ENCODE data around the gene CIBAR2. TPM values are rescaled to one million over a fixed set of nuclear protein-coding genes. Genes with fewer than 3 reads are reported as not detected.

CIBAR2 gene
- total and polyA plus RNA-seq, 9 of the 15 experiments (the other 6 are each of a cell fraction or from before 2014, with no cell fraction given): not detected

DNA sequence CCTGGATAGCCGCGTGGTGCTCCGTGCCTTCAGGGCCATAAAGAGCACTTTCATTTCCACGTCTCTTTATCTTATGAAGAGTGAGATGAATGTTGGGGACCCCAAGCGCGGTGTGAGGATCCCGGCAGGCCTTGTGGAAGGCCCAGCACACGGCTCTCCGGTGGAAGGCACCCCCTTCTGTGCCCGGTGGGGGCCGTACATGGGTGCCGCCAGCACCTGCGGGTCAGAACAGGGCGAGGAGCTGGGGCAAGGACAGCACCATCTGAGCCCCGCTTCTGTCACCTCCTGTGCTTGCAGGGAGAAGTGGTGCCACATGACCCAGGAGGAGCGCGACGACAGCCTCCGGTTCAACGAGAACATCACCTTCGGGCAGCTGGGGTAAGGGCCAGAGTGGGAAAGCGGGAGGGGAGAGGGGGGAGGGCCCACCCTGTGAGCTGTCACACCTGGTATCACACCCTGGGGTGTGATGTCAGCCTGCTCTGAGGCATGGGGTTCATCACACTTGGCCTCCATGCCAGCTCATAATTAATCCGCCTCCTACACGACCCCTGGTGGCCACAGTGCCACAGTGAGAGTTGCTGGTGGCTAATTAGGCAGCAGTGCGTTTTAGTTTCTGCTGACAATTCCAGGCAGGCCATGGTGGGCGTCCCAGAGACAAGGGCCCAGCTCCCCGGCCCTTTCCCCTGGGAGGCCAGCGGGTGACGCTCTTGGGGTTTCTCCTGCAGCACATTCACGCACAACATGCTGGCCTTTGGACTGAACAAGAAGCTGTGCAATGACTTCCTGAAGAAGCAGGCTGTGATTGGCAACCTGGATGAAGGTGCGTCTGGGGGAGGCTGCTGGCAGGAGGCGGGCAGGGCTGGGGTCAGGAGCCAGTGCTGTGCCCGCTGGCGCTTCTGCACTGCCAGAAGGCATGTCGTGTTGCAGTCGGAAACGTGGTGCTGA is 25.7 kb downstream of the CIBAR2 start:
- in situ Hi-C loops (cut with MboI) (no loop called here), intact Hi-C loops (cut with micrococcal nuclease) (loop anchor here (2.0 to 10.0 kb wide), 4 partner anchors 59 to 462 kb away; partner anchors contain the start of gene KIAA0513)
- H3K27me3 ChIP-seq (ENCODE audit: control insufficient read depth in 2 of 2, insufficient read depth in 2 of 2, low read length in 2 of 2): no peaks in the 10 kb centered on the region
- BruUV-seq (replicated peaks): no TSS peak
- H3K27ac ChIP-seq (ENCODE audit: extremely low read depth, low read depth, low read length): no peak overlapping the region
- no peak overlapping the region for H3K4me2 ChIP-seq (ENCODE audit: insufficient read depth, low read length)
- FAIRE-seq: peak; percentile 97
- peak overlapping the region in 1 of 2 experiments; percentile 62; a peak in 2 of 4 replicates for H3K9ac ChIP-seq (ENCODE audit: insufficient read depth in 1 of 2, low read depth in 2 of 2, low read length in 2 of 2)
- no peaks in the 10 kb centered on the region for H3K9me1 ChIP-seq (ENCODE audit: control insufficient read depth, insufficient read depth, low read length)
- WGBS (ENCODE audit: insufficient coverage, low coverage, missing lambda C conversion rate): 55% methylated on average over 36 of the region's 37 CpGs
- peaks cover 5% of the 10 kb centered on the region; the same call in 1 of the 3 replicates for H3K36me3 ChIP-seq (ENCODE audit: control insufficient read depth, insufficient read depth, low read length)
- H3K79me2 ChIP-seq (ENCODE audit: control insufficient read depth, insufficient read depth, low read length): no peaks in the 10 kb centered on the region
- DNase-seq (ENCODE audit: extremely low read depth in 1 of 4, low spot score in 3 of 4): peak; percentile 82 to 86 (median 83)
- peaks cover 9 to 56% of the 10 kb centered on the region in 2 experiments; a peak in 3 of 5 replicates for H3K4me1 ChIP-seq (replicated peaks in 1 of 2; ENCODE audit: control insufficient read depth in 2 of 2, insufficient read depth in 2 of 2, low read length in 2 of 2)
- no peaks in the 10 kb centered on the region; the same call in 1 of the 2 replicates for H4K20me1 ChIP-seq (replicated peaks; ENCODE audit: control insufficient read depth, insufficient read depth, low read length)
- no peak overlapping the region for H3K4me3 ChIP-seq
- CTCF ChIA-PET (ENCODE audit: low intra/inter-chr PET ratio): interaction anchor here (1.1 to 2.1 kb wide), 4 partner anchors 30 to 332 kb away, joined by 4 to 11 read pairs (median 8); no protein-coding TSS in a partner anchor
- no peaks in the 10 kb centered on the region for H3K9me3 ChIP-seq (replicated peaks; ENCODE audit: control insufficient read depth, insufficient read depth, low read depth, low read length)
- H2AFZ ChIP-seq (ENCODE audit: low read depth, low read length): no peak overlapping the region
- ATAC-seq: peak; percentile 85
- POLR2A ChIA-PET: interaction anchor here (0.8 to 2.3 kb wide), 4 partner anchors 10 to 97 kb away, joined by 3 to 8 read pairs (median 4); partner anchors contain the start of gene ZDHHC7
- no peak for TF ChIP-seq STAT5B (CRISPR knock-in tag; IDR thresholded peaks at IDR 0.05)
- TF ChIP-seq STAG1 (CRISPR knock-in tag; IDR thresholded peaks at IDR 0.05; ENCODE audit: borderline replicate concordance): peak; percentile 24; the same call in 1 of the 2 replicates
- TF ChIP-seq ARID3A (IDR thresholded peaks at IDR 0.05; ENCODE audit: borderline replicate concordance, low read depth, low read length): peak; percentile 61; the same call in 1 of the 2 replicates
- no peak for TF ChIP-seq RNF2 (IDR thresholded peaks at IDR 0.05)
- TF ChIP-seq, protein P1, sequence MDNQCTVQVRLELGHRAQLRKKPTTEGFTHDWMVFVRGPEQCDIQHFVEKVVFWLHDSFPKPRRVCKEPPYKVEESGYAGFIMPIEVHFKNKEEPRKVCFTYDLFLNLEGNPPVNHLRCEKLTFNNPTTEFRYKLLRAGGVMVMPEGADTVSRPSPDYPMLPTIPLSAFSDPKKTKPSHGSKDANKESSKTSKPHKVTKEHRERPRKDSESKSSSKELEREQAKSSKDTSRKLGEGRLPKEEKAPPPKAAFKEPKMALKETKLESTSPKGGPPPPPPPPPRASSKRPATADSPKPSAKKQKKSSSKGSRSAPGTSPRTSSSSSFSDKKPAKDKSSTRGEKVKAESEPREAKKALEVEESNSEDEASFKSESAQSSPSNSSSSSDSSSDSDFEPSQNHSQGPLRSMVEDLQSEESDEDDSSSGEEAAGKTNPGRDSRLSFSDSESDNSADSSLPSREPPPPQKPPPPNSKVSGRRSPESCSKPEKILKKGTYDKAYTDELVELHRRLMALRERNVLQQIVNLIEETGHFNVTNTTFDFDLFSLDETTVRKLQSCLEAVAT (IDR thresholded peaks at IDR 0.05): no peak
- TF ChIP-seq CTBP1 (IDR thresholded peaks at IDR 0.05; ENCODE audit: borderline replicate concordance): peak; percentile 35; the same call in 1 of the 2 replicates
- no peak for TF ChIP-seq MCM7 (IDR thresholded peaks at IDR 0.05)
- TF ChIP-seq, protein P2, sequence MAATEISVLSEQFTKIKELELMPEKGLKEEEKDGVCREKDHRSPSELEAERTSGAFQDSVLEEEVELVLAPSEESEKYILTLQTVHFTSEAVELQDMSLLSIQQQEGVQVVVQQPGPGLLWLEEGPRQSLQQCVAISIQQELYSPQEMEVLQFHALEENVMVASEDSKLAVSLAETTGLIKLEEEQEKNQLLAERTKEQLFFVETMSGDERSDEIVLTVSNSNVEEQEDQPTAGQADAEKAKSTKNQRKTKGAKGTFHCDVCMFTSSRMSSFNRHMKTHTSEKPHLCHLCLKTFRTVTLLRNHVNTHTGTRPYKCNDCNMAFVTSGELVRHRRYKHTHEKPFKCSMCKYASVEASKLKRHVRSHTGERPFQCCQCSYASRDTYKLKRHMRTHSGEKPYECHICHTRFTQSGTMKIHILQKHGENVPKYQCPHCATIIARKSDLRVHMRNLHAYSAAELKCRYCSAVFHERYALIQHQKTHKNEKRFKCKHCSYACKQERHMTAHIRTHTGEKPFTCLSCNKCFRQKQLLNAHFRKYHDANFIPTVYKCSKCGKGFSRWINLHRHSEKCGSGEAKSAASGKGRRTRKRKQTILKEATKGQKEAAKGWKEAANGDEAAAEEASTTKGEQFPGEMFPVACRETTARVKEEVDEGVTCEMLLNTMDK (IDR thresholded peaks at IDR 0.05; ENCODE audit: borderline replicate concordance, insufficient read depth, low read depth, low read length, poor library complexity, severe bottlenecking): peak; percentile 13
- TF ChIP-seq NFRKB (IDR thresholded peaks at IDR 0.05; ENCODE audit: low read depth): no peak
- TF ChIP-seq MEF2A (IDR thresholded peaks at IDR 0.05; ENCODE audit: control insufficient read depth, low read depth, low read length): no peak
- no peak for TF ChIP-seq HOXB6 (CRISPR knock-in tag; IDR thresholded peaks at IDR 0.05; ENCODE audit: borderline replicate concordance)

Data from K562 (cell line).